Uterus (tissue), 2 donors: Measurements from ENCODE around the gene YARS1.

ENCODE experiments used
- CTCF ChIP-seq, 4 experiments: fragments of 200-600 bp in 2 of 4; fragments of 450-650 bp in 2 of 4; sonication (generic) in 2 of 4; IDR thresholded peaks; one replicate each; pipeline ENCODE4 v1.5.1; 2016 to 2019; ENCODE audit warnings: antibody characterized with exemption in 4 of 4, mild to moderate bottlenecking in 2 of 4, moderate library complexity in 1 of 4
- POLR2A ChIP-seq, 2 donors: fragments of 450-650 bp; IDR thresholded peaks; one replicate each; pipeline ENCODE4 v1.6.1; 2016; ENCODE audit warnings: antibody characterized with exemption in 2 of 2, mild to moderate bottlenecking in 1 of 2, moderate library complexity in 1 of 2

- TF ChIP-seq CTCF (IDR thresholded peaks at IDR 0.05) = no peak
- no peak for TF ChIP-seq POLR2A (IDR thresholded peaks at IDR 0.05)
Measured at GRCh38 chr1:32858791-32859190, 41.6 kb upstream of the YARS1 start.
